DOHH2 (cell line): ENCODE measurements around the gene STUB1.

ENCODE experiments used
- CTCF ChIP-seq: fragments of 200-600 bp; sonication (generic); IDR thresholded peaks from one replicate; pipeline ENCODE4 v1.5.1; 2014; ENCODE audit warnings: antibody characterized with exemption, mild to moderate bottlenecking, low read depth, low read length; ENCODE audit not compliant: poor library complexity, severe bottlenecking
- EZH2phosphoT487 ChIP-seq: fragments of 200-600 bp; sonication (generic); IDR thresholded peaks from 2 replicates; pipeline ENCODE4 v1.6.1; 2017; ENCODE audit warnings: borderline replicate concordance, mild to moderate bottlenecking, antibody characterized with exemption, low read length, moderate library complexity, mixed read lengths

GRCh38 chr16:632486-633335 is 47.5 kb upstream of the STUB1 start:
- TF ChIP-seq CTCF (no peak), EZH2phosphoT487 (no peak)
